ENCODE data around the gene SETBP1.

DNA sequence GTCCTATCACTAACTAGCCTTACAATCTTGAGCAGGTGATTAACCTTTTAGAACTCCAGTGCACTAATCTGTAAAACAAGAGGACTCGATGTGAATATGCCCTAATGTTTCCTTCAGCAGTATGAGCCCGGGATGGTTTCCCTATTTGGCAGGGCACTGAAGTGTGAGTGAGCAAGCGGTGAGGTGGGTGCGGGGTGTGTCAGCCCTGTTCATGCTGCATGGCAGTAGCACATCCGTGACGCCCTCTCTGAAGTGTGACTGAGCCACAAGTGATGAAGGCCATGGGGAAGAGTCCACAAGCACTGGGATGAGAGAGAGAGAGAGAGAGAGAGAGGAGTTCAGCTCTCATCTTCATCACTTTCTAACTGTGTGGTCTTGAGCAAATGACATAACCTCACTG lies 168.7 kb downstream of the SETBP1 start:
- TF ChIP-seq, protein P1, sequence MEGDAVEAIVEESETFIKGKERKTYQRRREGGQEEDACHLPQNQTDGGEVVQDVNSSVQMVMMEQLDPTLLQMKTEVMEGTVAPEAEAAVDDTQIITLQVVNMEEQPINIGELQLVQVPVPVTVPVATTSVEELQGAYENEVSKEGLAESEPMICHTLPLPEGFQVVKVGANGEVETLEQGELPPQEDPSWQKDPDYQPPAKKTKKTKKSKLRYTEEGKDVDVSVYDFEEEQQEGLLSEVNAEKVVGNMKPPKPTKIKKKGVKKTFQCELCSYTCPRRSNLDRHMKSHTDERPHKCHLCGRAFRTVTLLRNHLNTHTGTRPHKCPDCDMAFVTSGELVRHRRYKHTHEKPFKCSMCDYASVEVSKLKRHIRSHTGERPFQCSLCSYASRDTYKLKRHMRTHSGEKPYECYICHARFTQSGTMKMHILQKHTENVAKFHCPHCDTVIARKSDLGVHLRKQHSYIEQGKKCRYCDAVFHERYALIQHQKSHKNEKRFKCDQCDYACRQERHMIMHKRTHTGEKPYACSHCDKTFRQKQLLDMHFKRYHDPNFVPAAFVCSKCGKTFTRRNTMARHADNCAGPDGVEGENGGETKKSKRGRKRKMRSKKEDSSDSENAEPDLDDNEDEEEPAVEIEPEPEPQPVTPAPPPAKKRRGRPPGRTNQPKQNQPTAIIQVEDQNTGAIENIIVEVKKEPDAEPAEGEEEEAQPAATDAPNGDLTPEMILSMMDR (IDR thresholded peaks at IDR 0.05; ENCODE audit: low read length) = no peak
- TF ChIP-seq EZH2 (IDR thresholded peaks at IDR 0.05; ENCODE audit: borderline replicate concordance, low read length) = no peak
